NB4 (cell line): Measurements from ENCODE around the gene GSTO1.

Experiments used
- CTCF ChIP-seq: IDR thresholded peaks from one replicate; pipeline ENCODE4 v1.5.1; 2012; ENCODE audit warnings: low read depth, low read length
- POLR2A ChIP-seq: IDR thresholded peaks from 2 replicates; pipeline ENCODE4 v1.6.1; 2011; ENCODE audit warnings: mild to moderate bottlenecking; ENCODE audit not compliant: insufficient read length; ENCODE audit errors: extremely low read depth

GRCh38 chr10:104253106-104253505 is 1.6 kb upstream of the GSTO1 start:
- TF ChIP-seq POLR2A = no peak
- TF ChIP-seq CTCF = no peak
